RWPE2 (cell line): Measurements from ENCODE around the gene SVIL.
A peak's percentile ranks its signal among the peaks of the same experiment; 100 is the strongest.
"Not testable (repeated sequence)": the region's sequence is repeated elsewhere in the genome, so short reads cannot be mapped to it uniquely, and the experiment has no call there.

Experiments used
- ATAC-seq: fragments of 200-7000 bp; cut with Tn5 transposase; 3 replicates; pipeline ENCODE4 v1.9.1; 2021; ENCODE audit warnings: low read depth
- DNase-seq: peaks from one replicate; pipeline ENCODE4 v3.0.0-alpha.2; 2020; ENCODE audit warnings: low spot score
- H3K27ac ChIP-seq: fragments of 450-650 bp; 2 replicates; pipeline ENCODE4 v1.5.1; 2017; ENCODE audit warnings: mild to moderate bottlenecking; ENCODE audit not compliant: poor library complexity, severe bottlenecking
- H3K27me3 ChIP-seq: fragments of 250-450 bp; sonication (Bioruptor Pico); 2 replicates; pipeline ENCODE4 v1.5.1; 2021; ENCODE audit warnings: mild to moderate bottlenecking, moderate library complexity; ENCODE audit not compliant: insufficient read depth, poor library complexity, severe bottlenecking
- H3K36me3 ChIP-seq: fragments of 250-450 bp; sonication (Bioruptor Pico); 2 replicates; pipeline ENCODE4 v1.5.1; 2020; ENCODE audit warnings: low read depth, mild to moderate bottlenecking, moderate library complexity
- H3K4me1 ChIP-seq: fragments of 250-450 bp; sonication (Bioruptor Pico); 2 replicates; pipeline ENCODE4 v1.5.1; 2021; ENCODE audit warnings: mild to moderate bottlenecking, moderate library complexity; ENCODE audit not compliant: insufficient read depth, poor library complexity, severe bottlenecking
- H3K4me3 ChIP-seq: fragments of 250-450 bp; sonication (Bioruptor Pico); 2 replicates; pipeline ENCODE4 v1.5.1; 2021; ENCODE audit warnings: mild to moderate bottlenecking, moderate library complexity; ENCODE audit not compliant: severe bottlenecking
- H3K9me3 ChIP-seq: fragments of 250-450 bp; sonication (Bioruptor Pico); 2 replicates; pipeline ENCODE4 v1.5.1; 2021; ENCODE audit warnings: mild to moderate bottlenecking, moderate library complexity; ENCODE audit not compliant: severe bottlenecking
- TF ChIP-seq, protein P1 (sequence below): fragments of 450-650 bp; IDR thresholded peaks from one replicate; pipeline ENCODE4 v1.5.1; 2017; ENCODE audit warnings: mild to moderate bottlenecking, moderate library complexity; ENCODE audit not compliant: poor library complexity, severe bottlenecking

The SVIL gene

DNA sequence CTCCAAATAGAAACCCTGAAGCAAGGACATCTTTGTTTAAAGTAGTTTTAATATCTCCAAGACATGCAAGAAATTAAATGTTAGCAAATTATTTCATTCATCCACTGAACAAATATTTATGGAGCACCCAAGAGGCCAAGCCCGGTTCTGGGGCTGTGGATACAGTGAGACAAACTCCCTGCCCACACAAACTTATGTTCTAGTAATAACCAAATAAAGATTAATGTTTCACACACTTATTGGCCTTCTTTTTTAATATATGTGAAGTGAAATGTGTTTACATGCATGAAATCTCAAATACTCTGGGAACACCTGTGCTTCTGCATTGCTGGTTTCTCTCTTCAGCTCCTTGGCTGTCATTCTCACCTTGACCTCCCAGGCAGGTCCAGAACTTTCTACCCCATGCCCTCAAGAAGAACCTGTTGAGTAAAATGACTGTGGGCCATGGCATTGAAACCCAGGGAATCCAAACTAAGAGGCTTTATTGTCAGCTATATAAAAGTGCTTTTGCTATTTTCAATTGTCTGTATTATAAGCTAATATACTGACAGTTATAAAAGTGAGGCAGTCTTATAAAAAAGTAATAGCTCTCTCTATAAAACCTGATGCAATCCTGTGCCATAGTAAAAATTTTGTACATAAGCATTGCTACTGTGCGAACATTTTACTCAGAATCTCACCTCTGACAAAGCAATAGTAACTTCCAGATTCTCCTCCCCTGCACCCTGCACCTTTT lies 43.7 kb downstream of the SVIL start:
- no peak for DNase-seq
- peaks cover 29% of the 10 kb centered on the region for H3K4me1 ChIP-seq
- H3K27me3 ChIP-seq = no peaks in the 10 kb centered on the region
- H3K9me3 ChIP-seq = no peaks in the 10 kb centered on the region
- TF ChIP-seq, protein P1, sequence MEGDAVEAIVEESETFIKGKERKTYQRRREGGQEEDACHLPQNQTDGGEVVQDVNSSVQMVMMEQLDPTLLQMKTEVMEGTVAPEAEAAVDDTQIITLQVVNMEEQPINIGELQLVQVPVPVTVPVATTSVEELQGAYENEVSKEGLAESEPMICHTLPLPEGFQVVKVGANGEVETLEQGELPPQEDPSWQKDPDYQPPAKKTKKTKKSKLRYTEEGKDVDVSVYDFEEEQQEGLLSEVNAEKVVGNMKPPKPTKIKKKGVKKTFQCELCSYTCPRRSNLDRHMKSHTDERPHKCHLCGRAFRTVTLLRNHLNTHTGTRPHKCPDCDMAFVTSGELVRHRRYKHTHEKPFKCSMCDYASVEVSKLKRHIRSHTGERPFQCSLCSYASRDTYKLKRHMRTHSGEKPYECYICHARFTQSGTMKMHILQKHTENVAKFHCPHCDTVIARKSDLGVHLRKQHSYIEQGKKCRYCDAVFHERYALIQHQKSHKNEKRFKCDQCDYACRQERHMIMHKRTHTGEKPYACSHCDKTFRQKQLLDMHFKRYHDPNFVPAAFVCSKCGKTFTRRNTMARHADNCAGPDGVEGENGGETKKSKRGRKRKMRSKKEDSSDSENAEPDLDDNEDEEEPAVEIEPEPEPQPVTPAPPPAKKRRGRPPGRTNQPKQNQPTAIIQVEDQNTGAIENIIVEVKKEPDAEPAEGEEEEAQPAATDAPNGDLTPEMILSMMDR = peak; percentile 76
- H3K36me3 ChIP-seq = no peaks in the 10 kb centered on the region
- H3K4me3 ChIP-seq = no peak overlapping the region
- H3K27ac ChIP-seq = peak overlapping the region; percentile 73
- ATAC-seq = no peak

DNA sequence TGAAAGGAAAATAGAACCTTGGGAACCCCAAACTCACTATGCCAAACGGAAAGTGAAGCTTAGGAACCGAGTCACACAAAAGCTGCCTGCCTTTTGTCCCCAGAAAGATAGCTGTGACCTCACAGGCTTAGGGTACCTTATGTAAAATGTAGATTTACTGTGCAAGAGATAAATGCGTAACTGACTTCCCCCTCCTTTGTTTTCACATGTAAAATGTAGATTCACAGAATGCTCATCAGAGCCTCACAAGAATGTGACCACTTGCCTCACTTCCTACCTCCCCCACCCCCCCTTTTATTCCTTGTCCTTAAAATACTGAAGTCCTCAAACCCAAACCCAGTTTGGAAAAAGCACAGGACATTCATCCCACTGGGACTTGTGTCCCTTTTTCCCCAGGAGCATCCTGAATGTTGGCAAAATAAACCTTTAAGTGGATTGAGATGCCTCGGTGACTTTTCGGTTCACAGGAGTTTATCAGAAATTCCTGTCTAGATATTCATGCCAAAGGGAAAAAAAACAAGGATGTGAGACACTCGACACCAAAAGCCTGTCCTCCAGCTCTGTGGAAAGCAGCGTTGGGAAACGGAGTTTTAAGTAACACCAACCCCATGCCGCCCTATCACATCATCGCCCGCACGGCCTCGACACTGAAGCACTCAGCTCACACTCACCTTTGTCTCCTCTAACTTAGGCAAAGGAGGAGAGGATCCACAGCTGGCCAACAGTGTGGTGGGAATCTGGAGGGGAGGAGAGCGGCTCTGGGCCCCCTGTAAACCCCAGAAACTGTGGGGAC lies 45.9 kb downstream of the SVIL start:
- Histone ChIP-seq H3K4me1 (peaks cover 29% of the 10 kb centered on the region), H3K4me3 (no peak overlapping the region), H3K9me3 (no peaks in the 10 kb centered on the region), H3K36me3 (no peaks in the 10 kb centered on the region), H3K27me3 (no peaks in the 10 kb centered on the region), H3K27ac (peak overlapping the region; percentile 73)
- ATAC-seq (peak; percentile 74), DNase-seq (no peak)
- TF ChIP-seq, protein P1 = no peak

DNA sequence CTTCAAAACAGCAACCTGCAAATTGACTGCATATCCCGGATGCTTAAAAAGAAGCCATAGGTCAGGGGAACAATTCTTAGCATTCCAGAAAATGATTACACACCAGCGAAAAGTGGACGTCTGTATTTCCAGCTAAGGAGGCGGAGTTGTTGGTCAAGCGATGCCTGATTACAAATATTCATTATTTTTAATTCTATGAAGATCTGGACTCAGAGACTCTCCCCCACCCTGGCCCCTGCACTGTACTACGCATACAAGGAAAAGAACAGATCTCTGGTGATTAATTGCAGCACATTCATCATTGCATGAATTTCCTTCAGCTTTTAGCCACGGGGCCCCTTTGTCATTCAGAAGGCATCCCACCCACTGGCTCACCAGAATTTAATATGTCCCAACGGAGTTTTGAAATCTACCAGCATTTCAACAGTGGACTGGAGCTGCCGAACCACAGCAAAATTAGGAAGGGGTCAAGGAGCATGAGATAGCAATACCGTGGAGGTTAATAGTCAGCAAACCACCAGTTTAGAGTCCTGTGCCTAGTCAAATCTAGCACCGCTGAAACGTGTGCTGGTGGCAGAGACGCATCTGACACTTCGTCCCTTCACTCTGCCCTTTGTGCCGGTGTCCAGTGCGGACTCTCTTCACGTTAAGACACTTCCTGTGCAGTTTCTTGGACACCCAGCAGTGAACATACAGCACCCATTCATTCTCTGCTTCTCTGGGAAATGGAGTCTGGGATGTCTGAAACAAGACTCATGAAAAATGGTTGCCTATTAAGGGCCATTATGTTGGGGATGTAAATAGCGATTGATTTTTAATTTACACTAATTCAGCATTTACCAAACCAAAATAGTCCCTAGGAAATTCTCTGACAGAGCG lies 46.8 kb downstream of the SVIL start:
- H3K36me3 ChIP-seq, H3K4me3 ChIP-seq, H3K27me3 ChIP-seq, H3K9me3 ChIP-seq, DNase-seq: not testable (repeated sequence)
- H3K27ac ChIP-seq = peak overlapping the region; percentile 73
- peaks cover 29% of the 10 kb centered on the region for H3K4me1 ChIP-seq
- peak; percentile 13; the same call in 1 of the 3 replicates for ATAC-seq

DNA sequence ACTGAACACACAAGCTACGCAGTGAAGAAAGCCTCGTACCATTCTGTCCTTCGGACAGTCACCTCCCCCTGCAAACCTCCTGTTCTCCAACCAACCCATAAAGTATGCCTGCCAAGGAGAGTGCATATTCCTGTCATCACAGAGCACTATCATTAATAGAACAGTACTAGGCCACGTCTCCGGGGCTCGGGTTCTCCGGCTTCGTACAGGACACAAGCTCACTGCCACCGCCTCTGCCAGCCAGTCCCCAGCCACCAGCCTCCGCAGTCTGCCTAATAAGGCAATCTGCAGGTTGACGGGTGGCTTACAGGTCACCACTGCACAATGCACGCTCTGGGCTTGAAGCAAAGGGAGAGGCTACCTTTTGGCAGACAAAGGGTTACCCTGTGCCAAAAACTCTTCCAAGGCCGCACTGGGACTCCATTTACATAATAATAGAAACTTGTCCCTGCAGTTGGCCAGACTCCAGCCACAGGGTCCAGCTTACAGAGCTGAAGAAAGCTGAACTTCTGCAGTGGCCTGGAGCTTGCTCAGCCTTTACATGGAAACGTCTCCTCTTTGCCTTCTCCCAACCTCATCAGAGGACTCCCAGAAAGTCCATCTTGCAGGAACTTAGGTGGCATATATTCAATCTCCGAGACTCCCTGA lies 47.5 kb downstream of the SVIL start:
- H3K36me3 ChIP-seq, H3K4me3 ChIP-seq, ATAC-seq, H3K27me3 ChIP-seq, DNase-seq, H3K9me3 ChIP-seq: not testable (repeated sequence)
- H3K27ac ChIP-seq = peak overlapping the region; percentile 73
- H3K4me1 ChIP-seq = peaks cover 29% of the 10 kb centered on the region

DNA sequence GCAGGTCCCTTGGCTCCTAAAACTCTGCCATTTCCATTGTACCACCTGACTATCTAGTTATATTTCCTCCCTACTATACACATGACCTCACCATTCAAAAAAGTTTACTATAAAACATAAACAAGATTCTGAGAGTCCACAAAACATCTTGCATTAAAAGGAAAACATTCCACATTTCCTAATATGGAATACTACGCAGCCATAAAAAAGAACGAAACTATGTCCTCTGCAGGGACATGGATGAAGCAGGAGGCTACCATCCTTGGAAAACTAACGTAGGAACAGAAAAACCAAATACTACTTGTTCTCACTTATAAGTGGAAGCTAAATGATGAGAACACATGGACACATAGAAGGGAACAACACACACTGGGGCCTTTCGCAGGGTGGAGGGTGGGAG lies 48.3 kb downstream of the SVIL start:
- Histone ChIP-seq H3K27ac (no peak overlapping the region), H3K4me3 (no peak overlapping the region), H3K36me3 (no peaks in the 10 kb centered on the region), H3K27me3 (no peaks in the 10 kb centered on the region), H3K9me3 (no peaks in the 10 kb centered on the region), H3K4me1 (peaks cover 29% of the 10 kb centered on the region)
- TF ChIP-seq, protein P1 = no peak
- no peak for ATAC-seq
- DNase-seq = no peak
